Activated CD4-positive, alpha-beta T cell treated with anti-CD3 and anti-CD28 coated beads, Interleukin-2, amount 50 U/mL, for 48 hours (primary cell): ENCODE data around the gene HID1.
"Not testable (repeated sequence)": the region's sequence is repeated elsewhere in the genome, so short reads cannot be mapped to it uniquely, and the experiment has no call there.

Source experiments
- DNase-seq, 2 experiments: peaks; one replicate each; pipeline ENCODE4 v3.0.0-alpha.2; 2020

Gene HID1

GRCh38 chr17:74998783-74999182 is 26.2 kb upstream of the HID1 start:
- no peak for DNase-seq

GRCh38 chr17:74995847-74996246 is 23.3 kb upstream of the HID1 start:
- no peak for DNase-seq

- no peak for DNase-seq
Observed at GRCh38 chr17:74994440-74994839, 21.9 kb upstream of the HID1 start.

- no peak for DNase-seq
Observed at GRCh38 chr17:74992223-74992622, 19.7 kb upstream of the HID1 start.

- DNase-seq: no peak
Observed at GRCh38 chr17:74990581-74991105, 18.1 kb upstream of the HID1 start.

- peak; percentile 24 to 40 for DNase-seq
Observed at GRCh38 chr17:74987909-74988711, 15.6 kb upstream of the HID1 start.

GRCh38 chr17:74987418-74987908 is 14.9 kb upstream of the HID1 start, which contains the start of gene CDR2L:
Gene CDR2L, plus strand, starts transcription at chr17:74987632. Its CDS starts 412 bp downstream, at chr17:74988044.
- DNase-seq: peak; percentile 95 to 96

- no peak for DNase-seq
Observed at GRCh38 chr17:74986206-74986576, 13.6 kb upstream of the HID1 start.

- not testable (repeated sequence) for DNase-seq
Observed at GRCh38 chr17:74982663-74983313, 10.2 kb upstream of the HID1 start.

- peak; percentile 79 to 82 for DNase-seq
Observed at GRCh38 chr17:74981979-74982662, 9.6 kb upstream of the HID1 start.

GRCh38 chr17:74981318-74981978 is 8.9 kb upstream of the HID1 start:
- DNase-seq: no peak

GRCh38 chr17:74979408-74980146 is 7.0 kb upstream of the HID1 start:
- DNase-seq: no peak

- no peak for DNase-seq
Observed at GRCh38 chr17:74978240-74978639, 5.7 kb upstream of the HID1 start.

- DNase-seq: no peak
Observed at GRCh38 chr17:74977802-74978201, 5.2 kb upstream of the HID1 start.

GRCh38 chr17:74975943-74976342 is 3.4 kb upstream of the HID1 start:
- DNase-seq: no peak

GRCh38 chr17:74972973-74973328 is 392 bp upstream of the HID1 start:
- DNase-seq: peak in 1 of 2 experiments; percentile 12

GRCh38 chr17:74971842-74972106 is 785 bp downstream of the HID1 start:
- no peak for DNase-seq

- DNase-seq: no peak
Observed at GRCh38 chr17:74971069-74971841, 1.3 kb downstream of the HID1 start.

- no peak for DNase-seq
Observed at GRCh38 chr17:74970395-74970794, 2.2 kb downstream of the HID1 start.

GRCh38 chr17:74969501-74969900 is 3.1 kb downstream of the HID1 start:
- DNase-seq: not testable (repeated sequence)

- no peak for DNase-seq
Observed at GRCh38 chr17:74968361-74968780, 4.2 kb downstream of the HID1 start.
